CD8-positive, alpha-beta memory T cell (primary cell): ENCODE results near the gene ABCA2. TPM values are rescaled to one million over a fixed set of nuclear protein-coding genes. Genes with fewer than 3 reads are reported as not detected.
"Not testable (repeated sequence)": the region's sequence is repeated elsewhere in the genome, so short reads cannot be mapped to it uniquely, and the experiment has no call there.

Source experiments
- CTCF ChIA-PET: fragments of 350-600 bp; sonication (Branson Sonifier 250); formaldehyde crosslinking; loops from one replicate; lab custom pipeline; 2021; ENCODE audit warnings: antibody characterized with exemption; lab: Charles Lee
- POLR2A ChIA-PET: fragments of 350-600 bp; sonication (Branson Sonifier 250); formaldehyde crosslinking; loops from one replicate; lab custom pipeline; 2021; ENCODE audit warnings: antibody characterized with exemption; lab: Charles Lee
- DNase-seq, 5 donors: peaks; one replicate each; pipeline versions ENCODE4 v3.0.0 to v3.0.0-alpha.2; 2020 to 2022; ENCODE audit warnings: mixed read lengths in 1 of 5
- H3K27ac ChIP-seq: one replicate; pipeline ENCODE4 v1.7.0; 2013; ENCODE audit warnings: low read depth, mild to moderate bottlenecking, low read length, moderate library complexity
- H3K27me3 ChIP-seq: 2 replicates; pipeline ENCODE4 v1.7.0; 2013; ENCODE audit warnings: low read length, mild to moderate bottlenecking; ENCODE audit not compliant: insufficient read depth, poor library complexity, severe bottlenecking
- H3K36me3 ChIP-seq: 2 replicates; pipeline ENCODE4 v1.7.0; 2013; ENCODE audit warnings: mild to moderate bottlenecking, low read length, moderate library complexity; ENCODE audit not compliant: insufficient read depth
- H3K4me1 ChIP-seq: 2 replicates; pipeline ENCODE4 v1.7.0; 2013; ENCODE audit warnings: mild to moderate bottlenecking, low read length, moderate library complexity; ENCODE audit not compliant: insufficient read depth
- H3K4me3 ChIP-seq: 2 replicates; pipeline ENCODE4 v1.7.0; 2013; ENCODE audit warnings: mild to moderate bottlenecking, low read length
- H3K9me3 ChIP-seq: 2 replicates; pipeline ENCODE4 v1.7.0; 2013; ENCODE audit warnings: mild to moderate bottlenecking, low read length
- H3K27ac Mint-ChIP-seq, 8 donors: one replicate each; pipeline ENCODE4 v1.8.0; 2020 to 2021; ENCODE audit warnings: mixed read lengths in 8 of 8, mild to moderate bottlenecking in 6 of 8, inconsistent platforms in 3 of 8, moderate library complexity in 3 of 8
- H3K27me3 Mint-ChIP-seq, 2 donors: one replicate each; pipeline ENCODE4 v1.8.0; 2020 to 2021; ENCODE audit warnings: mixed read lengths in 2 of 2, mild to moderate bottlenecking in 1 of 2, moderate library complexity in 1 of 2
- H3K36me3 Mint-ChIP-seq, 3 donors: one replicate each; pipeline ENCODE4 v1.8.0; 2020 to 2021; ENCODE audit warnings: mixed read lengths in 3 of 3, inconsistent platforms in 1 of 3, mild to moderate bottlenecking in 1 of 3
- H3K4me1 Mint-ChIP-seq, 3 donors: one replicate each; pipeline ENCODE4 v1.8.0; 2020 to 2021; ENCODE audit warnings: mixed read lengths in 3 of 3, inconsistent platforms in 1 of 3, mild to moderate bottlenecking in 1 of 3
- H3K4me3 Mint-ChIP-seq, 7 donors: one replicate each; pipeline ENCODE4 v1.8.0; 2020 to 2021; ENCODE audit warnings: mixed read lengths in 7 of 7, mild to moderate bottlenecking in 6 of 7, moderate library complexity in 4 of 7, inconsistent platforms in 2 of 7
- H3K9me3 Mint-ChIP-seq, 5 donors: one replicate each; pipeline ENCODE4 v1.8.0; 2020 to 2022; ENCODE audit warnings: mixed read lengths in 5 of 5, mild to moderate bottlenecking in 3 of 5, moderate library complexity in 2 of 5, inconsistent platforms in 1 of 5
- polyA plus RNA-seq: library from polyadenylated mRNA; unstranded; fragments of 300-500 nt; fragmentation: Illumina TruSeq; gene quantifications from one replicate; pipeline ENCODE4 v1.2.3, GENCODE V29; 2021
- total RNA-seq, 2 experiments: library from RNA; stranded (reverse); gene quantifications; one replicate each; pipeline ENCODE4 v1.2.3, GENCODE V29; 2021

ABCA2 gene
- total and polyA plus RNA-seq, 3 experiments from 2014 or later = 15.9 to 20.7 (median 20.2) TPM

DNA sequence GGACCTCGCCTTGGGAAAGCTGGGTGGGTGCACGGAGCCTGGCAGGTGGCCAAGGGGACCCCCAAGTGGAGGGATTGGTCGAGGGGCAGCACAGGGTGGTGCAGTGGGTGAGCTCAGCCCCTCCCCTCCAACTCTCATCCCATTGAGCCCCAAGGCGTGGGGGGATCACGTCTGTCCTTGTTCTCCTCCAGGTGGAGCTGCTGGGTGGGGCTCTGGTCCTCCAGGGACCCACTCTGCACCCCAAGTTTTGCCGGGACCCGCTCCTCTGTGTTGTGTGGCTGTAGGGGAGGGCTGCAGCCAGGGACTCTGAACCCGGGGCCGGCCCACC is 7.4 kb upstream of the ABCA2 start:
- H3K4me3 Mint-ChIP-seq = peak overlapping the region in 2 of 7 donors; percentile 76 to 78

DNA sequence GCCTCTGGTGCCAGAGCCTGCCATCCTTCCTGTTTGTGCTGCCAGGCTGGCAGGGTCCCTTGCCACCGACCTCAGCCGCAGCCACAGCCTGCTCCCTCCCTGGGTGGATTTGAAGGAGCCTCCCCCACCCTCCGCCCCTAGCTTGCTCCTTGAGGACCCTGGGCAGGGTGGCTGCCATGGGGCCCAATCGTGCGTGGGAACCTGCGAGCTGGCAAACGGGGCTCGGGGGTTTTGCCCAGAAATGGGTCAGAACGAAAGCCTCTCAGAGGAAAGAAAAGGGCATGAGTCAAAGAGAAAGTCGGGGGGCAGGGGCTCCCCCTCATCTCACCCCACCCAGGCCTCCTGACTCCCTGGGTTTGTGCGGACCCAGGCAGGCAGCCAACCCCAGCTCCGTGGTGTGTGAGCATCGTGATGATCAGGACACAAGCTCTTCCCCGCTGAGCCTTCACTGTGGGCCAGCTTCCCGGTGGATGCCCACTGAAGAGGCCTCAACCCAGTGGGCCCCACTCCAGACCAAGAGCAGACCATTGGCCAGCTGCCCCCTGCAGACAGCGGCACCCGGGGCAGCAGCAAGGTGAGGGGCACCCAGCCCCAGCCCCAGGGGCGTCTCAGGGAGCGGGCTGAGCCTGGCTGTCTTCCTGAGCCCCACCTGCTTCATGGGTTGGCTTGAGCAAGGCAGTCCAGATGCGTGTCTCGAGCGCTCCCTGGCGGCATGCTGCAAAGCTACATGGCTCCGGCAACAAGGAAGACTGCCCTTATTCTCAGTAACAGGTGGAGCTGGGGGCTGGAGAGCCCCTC is 6.9 kb upstream of the ABCA2 start:
- Mint-ChIP-seq H3K27me3 (no peaks in the 10 kb centered on the region), H3K9me3 (no peaks in the 10 kb centered on the region), H3K4me1 (peaks cover 35 to 48% (median 36%) of the 10 kb centered on the region in 3 donors), H3K27ac (peak overlapping the region; percentile 75 to 96 (median 89)), H3K4me3 (peak overlapping the region; percentile 72 to 89 (median 76)), H3K36me3 (no peaks in the 10 kb centered on the region)
- Histone ChIP-seq H3K27ac (peak overlapping the region; percentile 38), H3K9me3 (no peaks in the 10 kb centered on the region), H3K27me3 (no peaks in the 10 kb centered on the region), H3K4me3 (peak overlapping the region; percentile 58), H3K36me3 (no peaks in the 10 kb centered on the region), H3K4me1 (peaks cover 42% of the 10 kb centered on the region)
- ChIA-PET POLR2A (interaction anchor here (0.6 to 2.0 kb wide), 13 partner anchors 10 to 247 kb away, joined by 3 to 18 read pairs (median 5); partner anchors contain the start of genes AJM1, C8G, FBXW5 and NPDC1), CTCF (interaction anchor here (0.6 to 8.9 kb wide), 60 partner anchors 9 to 308 kb away, joined by 3 to 159 read pairs (median 6); partner anchors contain the start of genes AJM1, C8G, CLIC3 and FBXW5)
- peak; percentile 81 to 92 (median 83) for DNase-seq

More for the DNA sequence above, 7.4 kb upstream of the ABCA2 start:
- H3K36me3 ChIP-seq = no peaks in the 10 kb centered on the region
- H3K9me3 Mint-ChIP-seq = no peaks in the 10 kb centered on the region
- ChIA-PET POLR2A (interaction anchor here (0.6 to 2.0 kb wide), 12 partner anchors 9 to 248 kb away, joined by 3 to 18 read pairs (median 5); partner anchors contain the start of genes AJM1, C8G, FBXW5 and NPDC1), CTCF (interaction anchor here (0.6 to 8.9 kb wide), 54 partner anchors 9 to 308 kb away, joined by 3 to 159 read pairs (median 6); partner anchors contain the start of genes AJM1, C8G, CLIC3 and FBXW5)
- H3K4me1 ChIP-seq = peaks cover 36% of the 10 kb centered on the region
- H3K27ac Mint-ChIP-seq = peak overlapping the region in 3 of 8 donors; percentile 86 to 91 (median 89)
- no peak overlapping the region for H3K4me3 ChIP-seq
- no peaks in the 10 kb centered on the region for H3K27me3 Mint-ChIP-seq
- peaks cover 32 to 42% (median 33%) of the 10 kb centered on the region in 3 donors for H3K4me1 Mint-ChIP-seq
- no peak for DNase-seq
- H3K36me3 Mint-ChIP-seq = no peaks in the 10 kb centered on the region
- H3K27me3 ChIP-seq = no peaks in the 10 kb centered on the region
- no peak overlapping the region for H3K27ac ChIP-seq
- no peaks in the 10 kb centered on the region for H3K9me3 ChIP-seq

DNA sequence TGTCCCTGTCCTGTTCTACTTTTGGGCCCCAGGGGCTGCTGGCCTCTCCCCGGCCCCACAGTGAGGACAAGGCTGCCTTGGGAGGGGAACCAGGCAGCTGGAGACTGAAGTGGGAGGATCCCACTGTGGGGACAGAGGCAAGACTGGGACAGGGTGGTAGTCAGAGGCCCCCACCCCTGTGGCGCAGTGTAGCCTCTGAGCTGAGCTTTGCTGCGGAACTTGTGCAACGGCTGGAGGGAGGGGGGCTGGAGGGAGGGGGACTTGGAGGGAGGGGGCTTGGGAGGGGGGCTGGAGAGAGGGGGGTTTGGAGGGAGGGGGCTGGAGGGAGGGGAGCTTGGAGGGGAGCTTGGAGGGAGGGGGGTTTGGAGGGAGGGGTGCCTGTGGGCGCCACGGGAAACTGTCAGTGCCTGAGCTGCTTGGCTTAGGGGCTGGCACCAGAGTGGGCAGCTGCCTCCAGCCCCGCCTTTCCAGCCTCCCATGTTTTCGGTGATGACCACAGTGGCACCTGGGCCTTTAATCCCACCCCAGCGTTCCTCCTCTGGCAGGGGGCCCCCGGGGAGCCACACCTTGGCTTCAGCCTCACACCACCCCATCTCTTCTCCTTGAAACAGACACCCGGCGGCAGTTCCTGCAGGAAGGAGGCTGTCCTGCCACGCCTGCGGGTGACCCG is 6.1 kb upstream of the ABCA2 start:
- Mint-ChIP-seq H3K27ac (peak overlapping the region; percentile 75 to 96 (median 89)), H3K4me3 (peak overlapping the region; percentile 72 to 89 (median 76)), H3K4me1 (peaks cover 41 to 55% (median 42%) of the 10 kb centered on the region in 3 donors), H3K9me3 (no peaks in the 10 kb centered on the region), H3K27me3 (no peaks in the 10 kb centered on the region), H3K36me3 (no peaks in the 10 kb centered on the region)
- Histone ChIP-seq H3K27me3 (no peaks in the 10 kb centered on the region), H3K36me3 (no peaks in the 10 kb centered on the region), H3K4me3 (peak overlapping the region; percentile 58), H3K9me3 (no peaks in the 10 kb centered on the region), H3K4me1 (peaks cover 49% of the 10 kb centered on the region), H3K27ac (no peak overlapping the region)
- ChIA-PET POLR2A (interaction anchor here (0.6 to 2.0 kb wide), 10 partner anchors 13 to 246 kb away, joined by 3 to 18 read pairs (median 5); partner anchors contain the start of genes AJM1, C8G, FBXW5 and PAXX), CTCF (interaction anchor here (0.9 to 8.9 kb wide), 43 partner anchors 8 to 307 kb away, joined by 3 to 159 read pairs (median 7); partner anchors contain the start of genes AJM1, C8G, CLIC3 and FBXW5)
- DNase-seq = no peak

DNA sequence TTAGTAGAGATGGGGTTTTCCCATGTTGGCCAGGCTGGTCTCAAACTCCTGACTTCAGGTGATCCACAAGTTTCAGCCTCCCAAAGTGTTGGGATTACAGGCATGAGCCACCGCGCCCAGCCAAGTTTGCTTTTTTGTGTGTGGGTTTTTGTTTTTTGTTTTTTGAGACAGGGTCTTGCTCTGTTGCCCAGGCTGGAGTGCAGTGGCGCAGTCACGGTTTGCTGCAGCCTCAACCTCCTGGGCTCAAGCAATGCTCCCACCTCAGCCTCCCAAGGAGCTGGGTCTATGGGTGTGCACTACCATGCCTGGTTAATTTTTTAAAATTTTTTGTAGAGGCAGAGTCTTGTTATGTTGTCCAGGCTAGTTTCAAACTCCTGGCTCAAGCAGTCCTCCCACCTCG is 5.4 kb upstream of the ABCA2 start:
- Mint-ChIP-seq H3K4me3 (peak overlapping the region in 5 of 7 donors; percentile 15 to 74 (median 59)), H3K4me1 (peaks cover 41 to 61% (median 46%) of the 10 kb centered on the region in 3 donors), H3K27ac (peak overlapping the region in 6 of 8 donors; percentile 23 to 96 (median 62))
- H3K36me3 Mint-ChIP-seq, H3K4me3 ChIP-seq, H3K9me3 ChIP-seq, H3K27ac ChIP-seq, POLR2A ChIA-PET, DNase-seq, H3K27me3 ChIP-seq, H3K27me3 Mint-ChIP-seq, H3K9me3 Mint-ChIP-seq, H3K36me3 ChIP-seq: not testable (repeated sequence)
- peaks cover 54% of the 10 kb centered on the region for H3K4me1 ChIP-seq
- CTCF ChIA-PET = interaction anchor here (0.7 to 8.9 kb wide), 4 partner anchors 62 to 245 kb away, joined by 3 to 159 read pairs (median 48); partner anchors contain the start of genes AJM1, C8G, FBXW5 and TMEM141

DNA sequence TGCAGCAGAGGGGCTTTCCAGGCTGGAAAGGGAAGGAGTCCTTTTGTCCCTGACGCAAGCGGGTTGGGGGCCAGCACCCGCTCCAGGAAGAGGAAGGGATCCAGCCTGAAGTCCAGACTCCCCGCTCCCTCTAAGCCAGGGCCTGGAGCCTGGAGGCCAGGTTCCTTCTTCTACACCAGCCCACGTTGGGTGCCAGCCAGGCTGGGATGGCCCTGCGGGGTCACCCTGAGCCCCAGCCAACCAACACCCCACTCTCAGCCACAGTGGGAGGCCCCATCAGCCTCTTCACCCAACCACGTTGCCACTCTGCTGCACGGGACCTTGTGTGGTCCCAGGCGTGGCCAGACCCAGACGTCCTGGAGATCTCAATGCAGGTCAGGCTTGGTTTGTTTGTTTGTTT is 4.8 kb upstream of the ABCA2 start:
- ChIA-PET POLR2A (interaction anchor here (0.5 to 0.6 kb wide), 2 partner anchors 38 to 572 kb away, joined by 3 read pairs; partner anchors contain the start of genes ARRDC1 and SAPCD2), CTCF (interaction anchor here (0.9 to 8.9 kb wide), 7 partner anchors 14 to 244 kb away, joined by 3 to 159 read pairs (median 6); partner anchors contain the start of genes C8G, FBXW5, MAN1B1 and TMEM141)
- no peaks in the 10 kb centered on the region for H3K36me3 Mint-ChIP-seq
- H3K9me3 ChIP-seq = no peaks in the 10 kb centered on the region
- peaks cover 41 to 61% (median 46%) of the 10 kb centered on the region in 3 donors for H3K4me1 Mint-ChIP-seq
- H3K27me3 Mint-ChIP-seq = no peaks in the 10 kb centered on the region
- H3K36me3 ChIP-seq = no peaks in the 10 kb centered on the region
- peaks cover 54% of the 10 kb centered on the region for H3K4me1 ChIP-seq
- H3K4me3 Mint-ChIP-seq = peak overlapping the region; percentile 11 to 74 (median 67)
- no peaks in the 10 kb centered on the region for H3K9me3 Mint-ChIP-seq
- H3K4me3 ChIP-seq = no peak overlapping the region
- no peaks in the 10 kb centered on the region for H3K27me3 ChIP-seq
- H3K27ac ChIP-seq = no peak overlapping the region
- peak overlapping the region; percentile 58 to 96 (median 86) for H3K27ac Mint-ChIP-seq
- no peak for DNase-seq

DNA sequence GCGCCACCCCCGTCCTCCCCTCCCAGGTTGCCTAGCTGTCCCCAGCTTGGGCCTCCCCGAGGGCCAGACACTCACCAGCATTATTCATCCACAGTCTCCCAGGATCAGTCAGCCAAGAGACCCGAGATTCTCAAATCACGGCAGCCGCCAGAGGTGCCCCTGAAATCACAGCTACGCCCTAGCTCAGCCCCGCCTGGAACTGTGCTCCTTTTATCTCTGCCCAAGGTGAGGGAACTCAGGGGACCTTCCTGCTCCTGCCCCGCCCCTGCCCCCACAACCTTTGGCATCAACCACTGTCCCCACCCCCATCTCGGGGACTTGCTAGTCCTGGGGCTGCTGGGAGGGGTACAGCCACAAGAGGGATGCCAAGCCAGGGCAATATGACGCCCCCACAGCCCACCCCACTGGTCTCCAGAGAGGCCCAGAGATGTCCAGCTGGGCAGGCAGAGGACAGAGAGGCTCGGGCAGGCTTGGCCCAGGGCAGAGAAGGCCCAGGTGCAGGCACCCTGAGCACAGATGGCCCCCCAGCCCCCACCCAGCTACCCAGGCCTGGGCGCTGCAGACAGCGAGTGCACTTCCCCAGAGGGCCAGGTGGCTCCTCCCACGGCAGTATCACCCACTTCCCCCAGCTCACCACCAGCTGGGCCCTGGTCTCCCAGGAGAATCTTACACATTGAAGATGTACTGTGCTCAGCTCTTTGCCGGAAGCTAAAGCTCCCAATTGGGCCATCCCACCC is 4.0 kb upstream of the ABCA2 start, which contains the start of gene FUT7:
TSS of gene FUT7 (minus strand) at position 185 of the 737 bp plus-strand sequence. CDS start at position 88, 97 bp downstream.
- POLR2A ChIA-PET = interaction anchor here (0.6 to 0.7 kb wide), 2 partner anchors 39 kb away, joined by 3 to 4 read pairs; partner anchors contain the start of gene SAPCD2
- peaks cover 44 to 65% (median 50%) of the 10 kb centered on the region in 3 donors for H3K4me1 Mint-ChIP-seq

More for the DNA sequence above, 4.0 kb upstream of the ABCA2 start, which contains the start of gene FUT7:
- Mint-ChIP-seq H3K27ac (peak within 1 kb of the TSS; percentile 77 to 98 (median 90)), H3K9me3 (no peaks in the 10 kb centered on the region), H3K36me3 (peaks cover 0 to 1% (median 0%) of the 10 kb centered on the region in 3 donors), H3K27me3 (no peaks in the 10 kb centered on the region), H3K4me3 (peak within 1 kb of the TSS; percentile 70 to 95 (median 90))
- Histone ChIP-seq H3K9me3 (no peaks in the 10 kb centered on the region), H3K27me3 (no peaks in the 10 kb centered on the region), H3K27ac (no peak within 1 kb of the TSS), H3K36me3 (no peaks in the 10 kb centered on the region), H3K4me3 (peak within 1 kb of the TSS; percentile 74), H3K4me1 (peaks cover 59% of the 10 kb centered on the region)
- peak in 3 of 5 donors; percentile 24 to 39 (median 36) for DNase-seq
- CTCF ChIA-PET = interaction anchor here (0.9 to 8.9 kb wide), 9 partner anchors 15 to 240 kb away, joined by 3 to 159 read pairs (median 6); partner anchors contain the start of genes C8G, CLIC3, FBXW5 and MAN1B1
